ENCODE results near the gene SORBS1. TPM values are rescaled to one million over a fixed set of nuclear protein-coding genes. Genes with fewer than 3 reads are reported as not detected.

Gene SORBS1
- polyA plus RNA-seq, 1 donor, result 76.7 TPM

DNA sequence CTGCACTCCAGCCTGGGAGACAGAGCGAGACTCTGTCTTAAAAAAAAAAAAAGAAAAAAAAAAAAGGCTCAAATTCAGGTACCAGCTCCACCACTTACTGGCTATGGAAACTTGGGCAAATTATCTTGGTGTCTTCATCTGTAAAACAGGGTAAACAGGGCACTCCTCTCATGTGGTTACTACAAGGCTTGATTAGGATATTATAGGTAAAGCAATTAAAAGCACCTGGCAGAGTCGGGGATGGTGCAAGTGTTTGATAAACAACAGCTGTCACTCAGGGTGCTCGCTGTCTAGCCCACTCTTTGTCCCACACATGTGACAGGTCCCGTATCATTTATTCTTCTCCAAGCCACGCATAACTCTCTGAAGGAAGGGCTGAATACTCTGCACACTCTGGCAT, 96.9 kb downstream of the SORBS1 start:
- DNase-seq (ENCODE audit: low read depth), result no peak

DNA sequence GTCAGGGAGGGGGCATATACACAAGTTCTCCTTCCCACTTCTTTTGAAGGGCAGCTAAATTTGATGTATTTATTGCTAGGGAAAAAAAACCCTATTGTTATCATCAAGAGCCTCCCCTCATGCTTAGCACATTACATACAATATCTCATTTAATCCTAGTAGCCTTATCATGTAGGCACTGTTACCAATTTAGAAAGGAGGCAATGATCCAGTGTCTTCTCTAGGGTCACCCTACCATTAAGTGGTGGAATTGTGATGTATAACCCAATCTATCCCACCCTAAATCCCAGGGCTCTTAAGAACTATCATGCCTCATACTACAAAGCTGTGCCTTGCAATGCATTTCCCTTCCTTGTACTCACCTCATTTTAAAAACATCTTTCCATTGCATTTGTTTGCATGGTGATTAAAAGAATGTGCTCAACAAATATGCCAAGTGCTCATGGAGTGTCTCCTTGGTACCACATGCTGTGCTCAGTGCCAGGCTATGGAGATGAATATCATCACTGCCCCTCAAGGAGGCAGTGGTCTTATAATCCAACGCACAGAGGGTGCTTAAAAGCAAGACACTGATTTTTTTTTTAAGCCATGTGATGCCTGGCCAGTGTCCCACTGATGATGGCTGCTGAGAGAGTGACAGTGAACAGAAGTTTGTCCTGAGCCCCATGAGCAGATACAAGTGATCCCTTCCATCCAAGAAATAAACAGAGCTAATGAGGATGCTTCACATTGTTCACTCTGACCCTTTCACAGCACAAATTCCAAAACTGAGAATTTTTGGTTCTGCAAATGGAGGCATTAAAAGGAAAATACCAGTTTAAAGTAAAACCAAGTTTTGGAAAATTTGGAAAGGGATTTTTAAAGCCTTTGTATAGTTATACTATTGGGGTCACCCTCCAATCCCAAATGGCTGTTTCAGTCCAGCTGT, 98.2 kb downstream of the SORBS1 start:
- DNase-seq (ENCODE audit: low read depth), result no peak

DNA sequence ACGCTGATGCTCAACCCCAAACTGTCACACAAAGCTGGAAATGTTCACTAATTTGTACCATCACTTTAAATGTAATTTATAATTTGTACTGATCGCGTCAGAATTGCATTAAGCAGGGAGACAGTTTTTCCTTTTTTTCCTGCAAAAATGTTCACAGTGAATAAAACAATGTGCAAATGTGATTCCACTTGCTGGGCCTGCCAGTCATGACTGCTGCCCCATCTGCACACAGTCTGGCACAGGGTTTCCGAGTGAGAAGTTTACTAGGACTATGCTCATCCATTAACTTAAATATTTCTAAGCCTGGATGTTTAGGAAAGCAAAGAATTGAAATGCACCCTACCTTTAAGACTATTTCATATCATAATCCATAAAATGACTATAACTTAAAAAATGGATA, 99.6 kb downstream of the SORBS1 start:
- DNase-seq (ENCODE audit: low read depth), result no peak

DNA sequence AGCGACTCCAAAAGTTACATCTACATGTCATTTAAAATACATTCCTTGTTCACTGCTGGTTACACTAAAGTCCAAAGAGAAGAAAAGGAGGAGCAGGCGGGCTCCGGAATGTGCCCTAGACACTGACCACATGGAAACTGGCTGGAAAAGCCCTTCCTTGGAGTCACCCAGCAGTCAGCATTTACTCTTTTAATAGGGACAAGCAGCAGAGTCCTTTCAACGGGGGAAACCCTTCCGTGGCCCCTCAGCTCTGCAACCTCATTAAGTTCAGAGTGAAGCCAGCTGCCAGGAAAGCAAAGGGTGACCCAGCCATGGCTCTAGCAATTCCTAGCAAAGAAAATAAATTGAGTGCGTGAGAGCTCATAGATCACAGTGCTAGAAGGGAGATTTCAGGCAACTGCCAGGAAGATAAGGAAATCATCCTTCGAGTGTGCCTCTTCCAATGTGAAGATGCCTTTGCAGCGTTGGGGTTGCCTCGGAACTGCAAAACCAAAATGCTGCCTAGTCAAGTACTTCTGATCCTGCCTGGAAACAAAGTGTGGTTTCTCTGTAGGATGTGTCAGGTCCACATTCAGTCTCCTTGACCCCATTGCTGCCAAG, 101.6 kb downstream of the SORBS1 start:
- DNase-seq (ENCODE audit: low read depth), result no peak

DNA sequence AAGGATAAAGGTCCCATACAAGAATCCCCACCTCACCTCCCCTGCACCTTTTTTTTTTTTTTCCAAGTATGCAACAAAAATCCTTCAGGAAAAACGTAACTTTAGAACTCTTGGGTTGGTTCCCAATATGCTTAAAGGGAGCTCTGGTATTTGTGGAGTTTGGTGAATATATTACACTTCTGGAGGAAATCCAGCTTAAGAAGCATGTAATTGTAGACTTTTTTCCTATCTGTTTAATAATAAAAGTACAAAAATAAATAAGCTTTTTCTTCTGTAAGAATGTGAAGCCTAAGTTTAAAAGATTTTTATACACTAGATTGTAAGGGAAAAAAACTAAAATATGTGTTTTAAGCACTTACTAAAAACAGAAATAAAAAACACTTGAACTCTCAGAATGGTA, 102.3 kb downstream of the SORBS1 start:
- no peak for DNase-seq (ENCODE audit: low read depth)

DNA sequence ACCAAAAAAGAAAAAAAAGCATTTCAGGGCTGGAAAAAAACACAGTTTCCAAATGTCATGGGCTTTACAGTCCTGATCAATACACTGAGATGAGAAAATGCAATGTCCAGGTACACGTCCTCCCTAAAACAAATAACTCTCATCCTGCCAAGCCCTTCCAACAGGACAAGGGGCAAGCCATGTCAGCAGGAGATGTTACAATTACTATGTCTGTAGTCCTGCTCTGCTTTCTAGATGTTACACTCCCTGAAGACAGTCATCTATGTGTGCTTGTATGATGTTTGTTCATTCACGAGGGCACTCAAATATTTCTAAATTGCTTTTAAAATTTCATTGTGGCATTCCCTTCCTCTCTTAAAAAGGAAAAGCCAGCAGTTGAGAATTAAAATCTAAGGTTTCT, 103.2 kb downstream of the SORBS1 start:
- no peak for DNase-seq (ENCODE audit: low read depth)

DNA sequence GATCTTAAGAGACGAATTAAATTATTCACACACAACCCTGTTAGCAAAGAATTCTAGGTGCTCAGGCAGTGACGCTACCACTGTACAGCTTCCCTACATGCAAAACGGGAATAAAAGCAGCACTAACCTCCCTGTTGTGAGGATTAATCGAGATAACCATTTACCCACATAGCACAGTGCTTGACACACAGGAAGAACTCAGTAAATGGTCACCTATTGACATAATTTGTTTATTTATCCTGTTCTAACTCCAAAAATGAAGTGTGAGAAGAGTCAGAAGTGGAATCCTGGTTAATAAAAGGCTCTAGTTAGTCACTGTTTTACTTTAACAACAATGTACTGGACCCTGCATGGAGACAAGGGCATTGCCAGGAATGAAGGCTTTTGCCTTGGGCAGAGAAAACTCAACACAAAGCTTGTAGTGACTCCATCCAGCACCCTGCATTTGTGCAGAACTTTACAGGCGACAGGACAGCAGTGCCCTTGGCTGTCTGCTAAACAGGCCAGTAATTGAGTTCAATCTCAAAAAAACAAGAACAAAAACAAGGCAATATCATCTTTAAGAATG, 103.8 kb downstream of the SORBS1 start:
- no peak for DNase-seq (ENCODE audit: low read depth)

DNA sequence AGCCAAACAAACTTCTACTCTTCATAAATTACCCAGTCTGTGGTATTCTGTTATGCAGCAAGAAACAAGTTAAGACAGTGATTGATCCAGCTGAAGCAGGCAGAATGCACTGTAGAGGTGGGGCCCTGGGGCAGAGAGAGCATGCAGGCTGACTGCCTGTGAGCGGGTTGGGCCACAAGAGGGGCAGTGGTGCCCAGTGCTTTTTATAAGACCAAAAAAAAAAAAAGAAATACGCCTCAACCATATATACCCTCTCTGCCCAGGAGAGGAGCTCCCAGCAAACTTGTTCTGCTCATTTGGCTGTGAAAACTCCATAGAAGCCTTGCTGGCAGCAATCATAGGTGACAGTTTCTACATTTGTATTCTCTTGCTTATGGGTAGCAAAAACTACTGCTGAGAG, 104.7 kb downstream of the SORBS1 start:
- DNase-seq (ENCODE audit: low read depth), result no peak

DNA sequence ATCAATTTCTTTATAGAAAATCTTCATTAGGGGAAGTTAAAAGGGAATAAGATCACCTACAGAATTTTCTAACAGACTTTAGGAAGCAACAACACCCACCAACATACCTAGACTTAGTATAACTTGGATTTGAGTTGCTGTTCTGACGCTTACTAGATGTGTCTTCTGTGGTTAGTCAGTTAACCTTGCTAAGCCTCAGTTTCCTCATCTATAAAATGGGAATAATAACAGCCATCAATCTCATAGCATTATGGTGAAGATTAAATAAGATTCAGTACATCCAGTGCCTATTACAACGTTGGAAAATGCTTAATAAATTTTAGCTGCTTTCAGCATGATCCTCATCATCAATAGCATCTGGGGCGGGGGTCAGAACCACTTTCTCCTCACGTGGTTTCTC, 106.2 kb downstream of the SORBS1 start:
- no peak for DNase-seq (ENCODE audit: low read depth)

DNA sequence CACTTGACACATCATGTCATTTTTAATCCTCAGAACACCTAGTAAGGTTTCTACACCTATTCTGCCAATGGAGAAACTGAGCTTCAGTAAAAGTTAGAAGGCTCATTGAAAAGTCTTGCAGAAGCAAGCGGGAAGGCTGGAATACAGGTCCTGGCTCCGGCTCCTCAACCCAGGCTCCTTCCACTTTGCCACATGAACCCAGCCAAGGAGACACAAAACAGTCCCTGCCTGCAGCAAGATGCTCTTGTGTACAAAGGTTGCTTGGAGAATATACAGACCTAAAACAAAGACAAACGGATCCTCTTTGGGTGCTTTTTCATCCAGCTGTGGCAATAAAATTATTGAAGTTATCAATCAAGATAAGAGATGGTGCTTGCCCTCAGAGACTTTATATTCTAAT, 106.8 kb downstream of the SORBS1 start:
- DNase-seq (ENCODE audit: low read depth), result no peak

DNA sequence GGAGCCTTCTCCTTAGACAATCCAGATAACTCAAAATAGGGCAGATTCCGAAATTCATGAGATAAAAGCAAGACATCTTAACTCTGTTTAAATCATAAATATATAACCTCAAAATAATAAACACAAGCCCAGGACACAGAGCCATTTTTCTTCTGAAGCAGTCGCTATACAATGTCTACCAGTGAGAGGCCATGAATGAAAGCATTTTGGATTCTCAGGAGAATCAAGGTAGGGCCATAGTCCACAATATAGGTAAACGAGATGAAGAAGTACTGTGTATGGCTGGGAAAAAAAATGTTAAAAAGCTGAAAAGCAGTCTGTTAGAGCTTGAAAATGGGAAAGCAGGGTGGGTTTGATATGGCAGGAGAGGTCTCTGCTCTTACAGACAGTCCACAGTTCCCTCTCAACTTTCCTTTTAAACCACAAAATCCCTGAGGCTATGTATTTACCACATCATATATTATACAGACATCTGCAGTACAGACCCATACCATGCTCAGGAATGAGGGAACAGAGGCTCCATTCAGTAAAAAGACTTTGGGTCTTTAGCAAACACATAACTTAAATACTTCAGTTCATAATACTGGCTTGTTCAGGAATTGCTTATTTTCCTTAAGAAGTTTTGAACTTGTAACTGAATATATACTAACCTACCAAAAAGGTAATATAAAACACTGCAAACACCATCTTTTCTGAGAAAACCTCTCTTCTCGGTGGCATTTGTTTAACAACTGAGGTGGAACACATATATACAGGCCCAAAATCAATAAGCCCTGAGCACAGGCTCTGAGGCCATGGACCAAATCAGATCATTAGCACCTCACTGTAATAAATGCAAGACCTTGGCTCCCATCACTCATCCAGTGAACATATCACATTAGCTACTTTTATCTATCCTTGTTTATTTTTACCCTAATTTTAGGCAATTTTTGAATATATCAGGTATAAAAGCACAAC, 109.3 kb downstream of the SORBS1 start:
- DNase-seq (ENCODE audit: low read depth), result no peak

DNA sequence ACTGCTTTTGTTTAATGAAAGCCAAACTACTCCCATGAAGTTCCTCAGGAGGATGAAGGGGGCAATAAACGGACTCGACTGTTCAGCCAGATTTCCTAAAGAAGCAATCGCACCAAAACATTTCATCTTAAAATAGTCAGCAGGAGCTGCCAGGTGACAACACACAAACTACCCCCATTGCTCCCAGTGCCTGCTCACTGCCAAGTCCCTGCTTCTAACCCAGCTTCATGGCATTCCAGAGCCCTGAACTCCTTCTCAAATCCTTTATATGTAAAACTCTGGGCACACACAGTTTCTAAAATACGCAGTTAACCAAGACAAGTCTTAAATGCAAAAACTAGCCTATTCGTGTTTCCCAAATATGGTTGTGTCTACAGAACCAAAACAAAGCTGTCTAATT, 110.0 kb downstream of the SORBS1 start:
- no peak for DNase-seq (ENCODE audit: low read depth)

DNA sequence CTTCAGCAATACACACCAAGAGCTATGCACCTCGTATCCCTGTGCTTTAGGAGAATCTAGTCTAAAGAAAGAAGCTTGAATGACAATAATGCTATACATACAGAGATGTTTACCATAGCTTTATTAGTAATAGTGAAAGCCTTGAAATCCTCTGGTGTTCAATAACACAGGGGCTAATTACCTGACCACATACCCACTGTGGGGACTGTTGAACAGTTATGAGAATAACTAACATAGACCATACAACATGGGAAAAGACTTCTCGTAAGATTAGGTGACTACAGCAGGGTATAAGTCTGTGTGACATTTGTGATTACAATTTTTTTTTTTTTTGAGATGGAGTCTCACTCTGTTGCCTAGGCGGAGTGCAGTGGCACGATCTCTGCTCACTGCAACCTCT, 111.0 kb downstream of the SORBS1 start:
- no peak for DNase-seq (ENCODE audit: low read depth)

DNA sequence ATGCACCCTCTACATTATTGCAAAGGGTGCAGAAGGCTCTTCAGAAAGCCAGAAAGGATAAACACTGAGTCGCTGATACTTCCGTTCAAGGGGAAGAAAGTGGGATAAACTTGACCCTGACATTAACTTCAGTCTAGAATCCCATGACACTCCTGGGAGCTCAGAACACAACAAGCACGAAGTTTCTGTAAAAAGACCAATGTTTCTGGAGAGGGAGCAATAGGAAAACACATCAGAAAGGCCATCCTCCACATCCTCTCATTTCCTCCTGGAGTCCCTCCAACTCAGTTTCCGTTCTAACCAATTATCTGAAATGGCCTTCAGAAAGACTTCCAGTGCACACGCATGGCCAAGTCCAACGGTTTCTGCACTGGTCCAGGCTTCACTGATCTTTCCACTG, 113.5 kb downstream of the SORBS1 start:
- peak; percentile 89 for DNase-seq (ENCODE audit: low read depth)

DNA sequence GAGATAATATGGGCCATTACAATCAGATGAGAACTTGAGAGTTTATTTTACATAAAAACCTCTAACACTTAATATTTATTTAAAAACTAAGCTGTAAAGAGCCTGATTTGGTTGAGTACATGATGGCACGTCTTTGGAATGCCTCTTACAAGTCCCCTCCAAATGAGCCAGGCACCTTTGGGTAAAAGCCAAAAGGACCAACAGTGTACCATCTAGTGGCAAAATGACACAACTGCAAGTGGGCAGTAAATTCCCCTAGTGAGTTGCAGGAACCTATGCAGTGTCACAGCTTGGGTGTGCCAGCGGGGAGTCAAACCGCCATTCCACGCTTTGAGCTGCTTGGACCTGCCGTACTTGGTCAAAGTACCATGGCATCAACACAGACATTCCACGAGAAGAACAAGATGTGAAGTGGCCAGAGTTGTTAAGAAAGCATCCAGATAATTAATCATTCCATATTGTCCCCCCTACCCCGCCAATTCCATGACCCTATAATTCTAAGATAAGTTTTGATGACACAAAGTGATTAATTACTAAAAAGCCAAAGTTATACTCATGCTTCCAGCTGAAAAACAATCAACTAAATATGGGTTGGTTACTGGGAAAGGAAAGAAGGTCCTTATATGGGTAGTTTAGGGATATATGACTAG, 115.2 kb downstream of the SORBS1 start:
- DNase-seq (ENCODE audit: low read depth), result no peak

DNA sequence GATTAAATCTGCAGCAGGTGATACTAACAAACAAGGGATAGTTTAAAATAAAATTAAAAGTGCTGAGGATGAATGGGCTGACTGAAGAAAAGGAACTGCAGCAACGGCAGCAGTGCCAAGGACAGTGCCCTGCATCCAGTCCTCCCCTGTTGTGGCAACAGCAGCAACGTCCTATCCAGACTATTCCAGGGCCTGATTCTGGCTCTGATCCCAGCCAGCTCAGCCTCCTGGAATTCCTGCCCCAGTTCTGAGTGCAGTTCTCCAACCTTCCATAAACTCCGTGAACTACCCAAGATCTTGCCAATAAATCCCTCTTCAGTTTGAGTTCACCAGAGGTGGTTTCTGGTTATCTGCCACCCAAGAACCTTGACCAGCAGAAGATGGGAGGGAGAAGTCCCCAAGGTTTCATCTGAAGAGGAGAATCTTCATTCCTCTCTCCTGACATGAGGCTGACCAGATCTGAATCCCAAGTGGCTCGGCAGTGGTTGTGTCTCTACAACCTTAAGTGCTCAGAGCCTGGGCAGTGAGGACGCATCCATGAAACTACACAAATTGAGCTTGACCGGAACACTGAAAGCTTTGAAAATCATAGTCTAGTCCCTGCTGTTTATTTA, 115.8 kb downstream of the SORBS1 start:
- no peak for DNase-seq (ENCODE audit: low read depth)

DNA sequence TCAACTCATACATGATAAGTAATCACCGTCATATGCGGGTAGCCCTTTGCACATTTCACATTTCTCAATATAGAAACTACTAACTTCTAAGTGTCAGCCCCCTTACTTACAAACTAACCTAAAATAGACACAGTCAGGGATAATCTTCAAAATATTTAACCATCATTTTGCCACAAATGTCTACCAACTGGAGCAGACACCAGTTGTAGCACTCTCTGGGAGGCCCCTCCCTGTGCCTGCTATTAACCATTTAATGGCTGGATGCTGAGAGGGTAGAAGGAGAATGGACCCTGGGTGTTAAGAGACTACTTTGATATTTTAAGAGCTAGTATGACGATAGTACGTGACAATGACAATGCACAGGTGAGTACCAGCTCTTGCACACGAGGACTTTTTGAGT, 116.4 kb downstream of the SORBS1 start:
- no peak for DNase-seq (ENCODE audit: low read depth)

DNA sequence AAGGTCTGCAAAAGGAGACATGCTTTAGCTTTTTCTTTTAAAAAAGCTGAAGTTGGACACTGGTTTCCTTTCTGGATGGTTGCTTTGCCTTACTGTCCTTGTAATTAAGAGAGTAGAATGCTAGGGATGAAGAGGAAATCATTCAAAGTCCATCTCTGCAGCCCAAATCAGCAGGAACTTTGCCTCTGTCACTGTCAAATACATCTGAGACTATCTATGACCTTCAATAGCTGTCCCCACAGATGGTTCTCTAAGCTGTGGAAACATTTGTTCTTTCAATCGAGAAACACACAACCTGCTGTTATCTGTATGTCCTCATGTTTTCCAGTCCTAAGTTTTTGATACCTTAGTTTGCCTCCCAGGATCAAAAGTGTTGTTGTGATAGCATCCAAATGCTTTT, 117.5 kb downstream of the SORBS1 start:
- DNase-seq (ENCODE audit: low read depth), result no peak

DNA sequence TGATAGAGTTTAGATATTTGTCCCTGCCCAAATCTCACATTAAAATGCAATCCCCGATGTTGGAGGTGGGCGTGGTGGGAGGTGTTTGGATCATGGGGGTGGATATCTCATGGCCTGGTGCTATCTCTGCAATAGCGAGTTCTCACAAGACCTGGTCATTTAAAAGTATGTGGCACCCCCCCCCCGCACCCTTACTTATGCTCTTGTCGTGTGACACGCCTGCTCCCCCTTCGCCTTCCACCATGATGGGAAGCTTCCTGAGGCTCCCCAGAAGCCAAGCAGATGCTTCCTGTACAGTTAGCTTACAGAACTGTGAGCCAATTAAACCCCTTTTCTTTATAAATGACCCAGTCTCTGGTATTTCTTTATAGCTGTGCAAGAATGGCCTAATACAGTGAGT, 118.8 kb downstream of the SORBS1 start:
- DNase-seq (ENCODE audit: low read depth), result no peak

DNA sequence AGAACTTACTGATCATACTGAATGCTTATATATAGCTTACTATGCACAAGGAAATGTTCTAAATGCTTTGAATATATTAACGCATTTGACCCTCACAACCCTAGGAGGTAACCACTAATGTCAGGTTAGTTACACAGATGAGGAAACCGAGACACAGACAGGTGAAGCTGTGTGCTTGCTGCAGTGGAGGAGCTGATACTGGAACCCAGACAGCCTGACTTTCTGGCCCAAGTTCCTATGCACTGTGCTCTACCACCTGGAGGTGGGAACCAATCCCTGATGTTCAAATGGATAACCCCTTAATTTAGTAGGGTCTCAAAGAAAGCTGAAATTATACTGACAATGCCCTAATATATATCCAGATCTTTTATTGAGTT, 119.6 kb downstream of the SORBS1 start:
- no peak for DNase-seq (ENCODE audit: low read depth)

All from forelimb muscle (tissue), 1 donor.